Mammary epithelial cell (primary cell): ENCODE measurements around the gene IGSF21.

Source experiments
- CTCF ChIP-seq, 2 donors: IDR thresholded peaks in 1 of 2; conservative IDR thresholded peaks in 1 of 2; 2 replicates each; pipeline ENCODE4 v1.5.1; 2011 to 2012; ENCODE audit warnings: inconsistent platforms in 2 of 2, low read length in 2 of 2, mild to moderate bottlenecking in 2 of 2, control low read depth in 1 of 2, low read depth in 1 of 2; ENCODE audit not compliant: insufficient read depth in 1 of 2; ENCODE audit errors: extremely low read depth in 1 of 2
- EZH2 ChIP-seq: IDR thresholded peaks from 2 replicates; pipeline ENCODE4 v1.6.1; 2012; ENCODE audit warnings: low read length, inconsistent platforms, borderline replicate concordance

- no peak for TF ChIP-seq EZH2
- no peak for TF ChIP-seq CTCF (conservative IDR thresholded peaks at IDR 0.05 in 1 of 2, IDR thresholded peaks at IDR 0.05 in 1 of 2; ENCODE audit: extremely low read depth in 1 of 2, insufficient read depth in 1 of 2, low read depth in 1 of 2, low read length in 2 of 2)
Observed at GRCh38 chr1:18320051-18320450, 212.5 kb downstream of the IGSF21 start.
